HG03045 (cell line): Measurements from ENCODE around the gene NKX6-1.

ENCODE experiments used
- ATAC-seq: cut with Tn5 transposase; IDR thresholded peaks from one replicate; pipeline ENCODE4 v1.9.1; 2021; ENCODE audit warnings: mild to moderate bottlenecking, moderate library complexity; ENCODE audit not compliant: unreplicated experiment

NKX6-1 gene

DNA sequence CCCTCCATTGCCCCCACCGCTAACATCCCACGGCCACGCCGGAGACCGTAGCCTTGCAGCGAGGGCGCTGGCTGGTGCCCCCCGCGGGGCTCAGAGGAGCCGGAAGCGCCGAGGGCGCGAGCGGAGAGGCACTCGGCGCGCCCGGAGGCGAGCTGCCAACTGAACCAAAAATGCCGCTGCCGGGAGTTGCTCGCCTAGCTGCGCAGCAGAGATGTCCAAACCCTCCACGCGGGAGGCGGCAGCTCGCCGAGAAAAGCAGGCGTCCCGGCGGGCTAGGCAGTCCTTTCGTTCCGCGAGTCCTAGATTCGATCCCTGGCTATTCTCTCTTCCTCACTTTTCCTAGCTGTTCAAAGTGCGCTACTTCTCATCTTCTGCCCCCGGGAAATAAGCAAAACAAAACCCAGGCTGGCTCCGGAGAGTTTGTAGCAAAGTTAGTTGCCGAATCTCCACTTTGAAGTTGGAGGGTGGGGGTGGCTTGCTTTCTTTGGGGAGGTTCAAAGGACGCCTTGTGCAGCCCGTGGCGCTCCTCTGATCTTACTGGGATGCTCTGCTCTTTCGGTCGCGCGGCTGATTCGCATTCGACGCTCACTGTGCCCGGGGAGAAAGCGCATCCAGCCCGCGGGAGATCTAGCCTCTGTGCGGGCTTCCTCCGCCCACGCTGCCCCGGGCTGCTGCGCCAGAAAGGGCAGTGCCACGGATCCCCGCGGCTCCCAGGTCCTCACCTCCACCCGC, 723 bp downstream of the NKX6-1 start:
- no peak for ATAC-seq

DNA sequence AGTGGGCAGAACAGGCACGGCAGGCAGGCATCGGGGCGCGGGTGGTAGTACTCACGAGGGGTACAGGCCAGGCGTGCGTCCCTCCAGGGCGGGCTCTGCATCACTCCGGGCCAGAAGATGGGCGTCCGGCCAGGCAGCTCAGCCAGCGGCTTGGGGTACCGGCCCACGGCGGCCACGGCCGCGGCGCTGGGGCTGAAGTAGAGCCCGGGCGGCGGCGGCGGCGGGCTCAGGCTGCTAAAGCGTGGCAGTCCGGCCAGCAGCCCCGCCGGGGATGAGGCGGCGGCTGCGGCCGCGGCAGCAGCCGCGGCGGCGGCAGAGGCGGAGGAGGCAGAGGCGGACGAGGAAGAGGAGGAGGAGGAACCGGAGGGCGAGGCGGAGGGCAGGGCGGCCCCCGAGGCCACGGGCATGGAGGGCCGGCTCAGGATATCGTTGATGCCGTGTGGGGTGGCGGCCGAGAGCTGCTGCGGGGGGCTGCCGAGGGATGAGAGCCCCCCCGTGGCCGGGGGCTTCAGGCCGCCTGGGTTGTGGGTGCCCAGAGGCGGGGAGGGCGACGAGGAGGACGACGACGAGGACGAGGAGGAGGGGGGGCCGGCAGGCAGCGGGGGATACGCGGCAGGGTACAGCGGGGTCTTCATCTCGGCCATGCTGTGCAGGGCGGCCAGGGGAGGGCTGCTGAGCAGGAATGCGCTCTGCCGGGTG, 1.4 kb downstream of the NKX6-1 start:
- ATAC-seq: no peak

DNA sequence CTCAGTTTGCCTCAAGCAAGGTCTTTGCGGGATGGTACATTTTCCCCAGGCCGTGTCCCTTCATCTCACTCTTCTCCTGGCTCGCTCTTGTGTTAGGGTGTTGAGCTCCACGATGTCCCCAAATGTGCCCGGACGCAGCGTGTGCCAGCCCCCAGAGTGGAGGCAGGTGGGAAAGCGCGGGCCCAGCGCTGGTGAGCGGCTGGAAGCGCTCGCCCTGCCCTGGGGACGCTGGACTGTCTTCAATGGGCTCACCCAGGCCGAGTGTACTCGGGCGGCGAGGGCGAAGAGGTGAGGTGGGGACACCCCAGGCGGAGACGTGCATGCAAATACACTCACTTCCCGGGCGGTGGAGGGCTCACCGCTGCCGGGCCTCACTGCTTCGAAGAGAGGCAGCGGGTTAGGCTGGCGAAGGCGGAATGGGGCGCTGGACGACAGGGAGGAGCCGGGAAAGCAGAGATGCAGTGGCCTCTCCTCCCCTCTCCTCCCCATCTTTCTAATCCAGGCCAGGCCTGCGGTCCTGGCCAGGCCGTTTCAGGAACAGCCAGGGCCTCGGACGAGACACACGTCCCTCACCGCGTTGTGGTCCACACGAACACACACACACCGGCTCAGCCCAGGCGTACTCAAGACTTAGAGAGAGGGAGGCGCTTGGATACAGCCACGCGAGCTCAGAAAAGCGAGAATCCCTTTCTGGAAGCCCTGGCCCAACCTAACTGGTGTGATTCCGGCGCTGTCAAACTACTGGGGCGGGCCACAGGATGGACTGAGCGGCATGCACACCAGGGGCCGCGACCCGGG, 2.2 kb downstream of the NKX6-1 start:
- ATAC-seq: no peak

DNA sequence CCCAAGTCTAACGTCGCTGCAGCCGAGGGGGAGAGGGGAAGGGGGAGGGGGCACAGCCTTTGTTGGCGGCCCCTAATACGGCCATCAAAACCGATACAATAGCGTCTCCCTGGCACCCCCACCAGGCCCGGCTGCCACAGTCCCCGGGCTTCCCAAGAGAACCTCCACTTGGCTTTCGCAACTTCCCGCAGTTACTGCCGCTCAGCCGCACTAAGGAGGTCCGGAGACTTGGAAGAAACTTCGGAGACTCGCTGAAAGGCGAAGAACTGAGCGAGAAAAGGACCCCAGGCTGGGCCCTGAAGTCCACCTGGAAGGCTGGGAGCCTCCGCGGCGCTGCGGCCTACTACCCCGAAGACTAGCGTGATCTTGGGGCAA, 2.8 kb downstream of the NKX6-1 start:
- no peak for ATAC-seq

DNA sequence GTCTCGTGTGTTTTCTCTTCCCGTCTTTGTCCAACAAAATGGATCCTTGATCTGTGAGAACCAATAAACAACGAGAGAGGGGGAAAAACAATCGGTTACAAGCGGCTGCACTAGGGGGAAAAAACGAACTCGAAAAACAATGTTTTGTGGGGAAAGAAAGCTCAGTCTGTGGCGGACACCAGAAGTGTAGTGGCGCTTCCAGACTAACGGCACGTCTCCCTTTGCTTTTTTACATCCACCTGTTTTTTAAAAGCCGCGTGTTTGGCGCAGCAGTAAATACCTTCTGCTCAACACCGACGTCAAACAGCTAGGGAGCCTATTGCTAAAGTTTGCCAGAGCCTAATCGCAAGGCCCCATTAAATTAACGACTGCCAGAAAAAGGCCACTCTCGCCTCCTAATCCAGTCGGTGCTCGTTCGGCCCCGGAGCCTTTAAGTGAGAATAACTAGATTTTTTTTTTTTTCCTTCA, 3.3 kb downstream of the NKX6-1 start:
- ATAC-seq: no peak

DNA sequence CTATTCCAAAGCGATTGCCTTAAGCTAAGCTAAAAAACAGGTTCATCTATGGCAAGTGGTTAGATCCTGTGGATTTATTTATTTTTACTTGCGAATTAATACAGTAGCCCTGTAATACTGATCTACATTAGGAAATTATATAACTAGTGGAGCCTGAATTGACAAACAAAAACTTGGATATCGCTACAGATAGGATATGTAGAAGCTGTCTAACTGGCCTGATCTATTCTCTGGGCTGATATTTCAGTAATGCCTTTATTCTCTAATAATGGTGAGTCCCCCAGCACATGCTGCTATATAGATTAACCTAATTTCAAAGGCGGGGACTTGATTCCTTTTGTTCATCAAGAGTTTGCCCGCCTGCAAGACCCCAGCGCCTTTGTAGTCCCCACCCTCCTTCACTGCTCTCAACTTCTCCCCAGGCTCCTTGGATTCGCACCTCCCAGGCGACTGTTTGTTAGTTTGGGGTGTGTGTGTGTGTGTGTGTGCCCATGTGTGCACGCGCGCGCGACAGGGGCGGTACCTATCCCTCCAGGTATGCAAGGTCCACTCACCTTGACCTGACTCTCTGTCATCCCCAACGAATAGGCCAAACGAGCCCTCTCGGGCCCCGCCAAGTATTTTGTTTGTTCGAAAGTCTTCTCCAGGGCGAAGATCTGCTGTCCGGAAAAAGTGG, 3.8 kb downstream of the NKX6-1 start:
- no peak for ATAC-seq

DNA sequence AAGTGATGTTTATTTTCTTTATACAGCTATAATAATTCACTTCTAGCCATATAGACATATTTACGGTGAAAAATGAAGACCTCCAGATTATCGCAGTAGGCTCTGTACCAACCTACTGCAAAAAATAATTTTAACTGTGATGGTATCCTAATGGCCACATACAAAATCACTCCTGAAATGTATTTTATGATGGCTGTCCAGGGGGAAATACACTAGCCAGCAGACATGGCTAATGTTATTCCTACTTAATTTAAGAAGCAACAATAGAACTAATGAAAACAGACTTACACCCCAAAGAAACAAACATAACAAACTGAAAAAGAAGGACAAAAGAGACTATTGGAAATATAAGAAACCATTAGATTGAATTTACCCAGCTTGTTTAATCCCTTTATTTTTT, 4.6 kb downstream of the NKX6-1 start:
- no peak for ATAC-seq

DNA sequence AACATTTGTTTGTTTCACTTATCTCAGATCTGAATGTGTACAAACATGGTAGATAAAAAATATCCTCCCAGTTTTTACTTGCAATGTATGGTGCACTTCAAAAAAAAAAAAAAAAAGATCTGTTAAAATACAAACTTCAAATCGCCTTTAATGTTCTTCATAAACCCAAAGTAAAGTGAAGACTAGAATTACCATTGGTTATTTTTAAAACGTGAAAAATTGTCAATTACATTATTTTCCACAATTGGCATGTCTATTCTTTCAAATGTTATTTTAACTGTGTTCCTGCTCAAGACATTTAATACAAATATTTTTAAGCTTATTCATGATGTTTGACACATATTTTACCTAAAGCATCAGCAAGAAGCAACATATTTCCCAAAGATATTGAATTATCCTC, 5.0 kb downstream of the NKX6-1 start:
- ATAC-seq: no peak

DNA sequence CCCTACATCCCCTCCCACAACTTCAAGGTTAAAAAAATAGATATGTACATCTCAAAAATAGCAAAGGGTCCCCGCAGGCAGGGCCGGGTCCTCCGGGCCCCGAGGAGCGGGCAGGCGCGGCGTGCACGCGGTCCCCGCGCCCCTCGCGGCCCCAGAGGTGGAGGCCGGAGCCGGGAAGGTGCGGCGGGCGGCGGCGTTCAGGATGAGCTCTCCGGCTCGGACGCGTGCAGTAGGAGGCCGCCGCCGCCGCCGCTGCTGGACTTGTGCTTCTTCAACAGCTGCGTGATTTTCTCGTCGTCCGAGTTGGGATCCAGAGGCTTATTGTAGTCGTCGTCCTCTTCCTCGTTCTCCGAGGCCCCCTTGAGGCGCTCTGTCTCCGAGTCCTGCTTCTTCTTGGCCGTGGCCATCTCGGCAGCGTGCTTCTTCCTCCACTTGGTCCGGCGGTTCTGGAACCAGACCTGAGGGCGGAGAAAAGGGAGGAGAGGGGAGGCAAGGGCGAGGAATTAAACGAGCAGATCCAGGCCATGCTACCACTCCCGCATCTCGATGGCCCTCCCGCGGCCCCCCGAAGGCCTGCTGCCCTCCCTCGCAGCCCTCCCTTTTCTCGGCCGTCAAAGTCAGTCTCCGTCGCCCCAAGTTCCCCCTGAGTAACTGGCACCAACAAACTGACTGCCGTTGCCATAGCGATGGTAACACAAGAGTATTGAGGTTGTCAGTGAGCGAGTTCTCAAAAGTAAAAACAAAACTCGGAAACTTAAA, 5.8 kb downstream of the NKX6-1 start:
- no peak for ATAC-seq

DNA sequence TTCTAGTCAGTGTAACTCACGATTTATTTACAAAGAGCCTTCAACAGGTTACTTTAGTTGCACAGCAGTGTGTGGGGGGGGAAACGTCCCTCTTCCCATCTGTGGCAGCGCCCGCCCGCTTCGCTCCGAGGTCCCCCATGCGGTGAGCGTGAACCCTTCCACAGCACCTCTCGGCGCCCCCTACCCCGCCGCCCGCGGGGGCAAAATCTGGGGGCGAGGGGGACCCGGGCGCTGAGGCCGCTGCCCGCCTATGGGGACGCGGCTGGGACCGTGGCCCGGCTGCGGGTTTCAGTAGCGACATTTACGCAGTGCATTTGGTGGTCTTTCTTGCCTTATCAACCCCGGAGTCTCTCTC, 6.4 kb downstream of the NKX6-1 start:
- no peak for ATAC-seq

DNA sequence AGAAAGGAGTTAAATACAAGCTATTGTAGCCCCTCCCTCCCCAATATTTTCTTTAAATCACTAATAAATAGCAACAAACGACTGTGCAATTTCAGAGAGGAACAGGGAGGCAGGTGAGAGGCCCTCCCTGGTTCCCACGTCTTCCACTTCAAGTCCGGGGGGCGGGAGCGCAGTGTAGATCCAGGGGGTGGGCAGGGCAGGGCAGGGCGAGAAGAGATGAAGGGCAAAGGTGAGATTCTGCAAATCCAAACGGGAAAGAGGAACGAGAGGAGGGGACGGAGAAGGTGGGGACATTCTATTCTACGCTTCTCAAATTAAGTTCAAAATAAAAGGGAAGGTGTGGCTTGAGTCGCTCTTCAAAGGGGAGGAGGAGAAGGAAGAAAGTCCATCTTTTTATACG, 6.8 kb downstream of the NKX6-1 start:
- no peak for ATAC-seq

DNA sequence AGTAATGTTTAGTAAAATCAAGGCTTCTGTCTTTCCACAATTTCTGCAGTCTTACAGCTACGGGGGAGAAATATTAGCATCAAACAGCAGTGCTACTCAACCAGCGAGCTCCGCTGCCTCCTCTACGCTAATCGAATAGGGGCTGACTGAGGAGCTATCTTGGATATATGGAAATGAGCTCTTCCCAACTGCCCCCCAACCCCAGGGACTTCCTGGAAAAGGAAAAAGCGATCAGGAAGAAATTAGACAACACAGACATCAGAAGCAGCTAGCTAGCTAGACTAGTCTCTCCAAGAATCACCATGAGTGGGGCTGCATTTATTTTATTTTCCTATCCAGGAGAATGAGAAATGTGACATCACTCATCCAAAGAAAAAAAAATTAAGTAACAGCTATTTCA, 7.6 kb downstream of the NKX6-1 start:
- no peak for ATAC-seq

DNA sequence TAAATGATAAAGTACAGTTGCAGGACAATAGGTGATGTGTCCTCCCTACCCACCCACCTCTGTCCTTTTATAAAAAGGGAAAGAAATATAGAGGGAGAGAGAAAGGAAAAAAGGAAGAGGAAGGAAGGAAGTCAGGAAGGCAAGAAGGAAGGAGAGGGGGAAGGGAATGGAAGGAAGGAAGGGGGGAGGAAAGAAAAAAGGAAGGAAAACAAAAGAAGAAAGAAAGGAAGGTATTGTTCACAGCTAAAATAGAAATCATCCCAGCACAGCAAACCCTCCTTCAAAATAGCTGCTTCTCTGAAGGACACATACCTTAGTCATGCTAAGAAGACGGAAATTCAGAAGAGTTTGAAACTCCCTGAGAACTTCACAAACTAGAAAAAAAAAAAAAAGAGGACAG, 8.4 kb downstream of the NKX6-1 start:
- ATAC-seq: no peak

DNA sequence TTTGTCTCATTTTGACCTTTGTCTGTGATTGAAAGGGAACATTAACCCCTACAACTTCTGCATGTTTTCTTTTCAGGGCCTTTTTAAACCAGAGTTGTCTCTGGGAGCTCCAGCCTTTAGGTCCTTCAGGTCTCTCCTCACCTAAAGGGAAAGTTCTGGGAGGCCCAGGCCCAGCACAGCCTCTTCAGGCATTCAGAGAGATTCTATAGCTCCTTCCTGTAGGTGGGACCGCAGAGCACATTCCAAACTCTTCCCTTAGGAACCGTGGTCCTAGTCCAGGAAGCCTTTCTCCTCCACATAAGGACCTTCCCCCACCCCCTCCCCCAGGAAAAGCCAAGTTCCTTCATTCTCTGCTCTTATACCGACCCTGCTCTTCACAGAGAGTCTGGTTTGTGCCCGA, 14.9 kb downstream of the NKX6-1 start:
- ATAC-seq: no peak

DNA sequence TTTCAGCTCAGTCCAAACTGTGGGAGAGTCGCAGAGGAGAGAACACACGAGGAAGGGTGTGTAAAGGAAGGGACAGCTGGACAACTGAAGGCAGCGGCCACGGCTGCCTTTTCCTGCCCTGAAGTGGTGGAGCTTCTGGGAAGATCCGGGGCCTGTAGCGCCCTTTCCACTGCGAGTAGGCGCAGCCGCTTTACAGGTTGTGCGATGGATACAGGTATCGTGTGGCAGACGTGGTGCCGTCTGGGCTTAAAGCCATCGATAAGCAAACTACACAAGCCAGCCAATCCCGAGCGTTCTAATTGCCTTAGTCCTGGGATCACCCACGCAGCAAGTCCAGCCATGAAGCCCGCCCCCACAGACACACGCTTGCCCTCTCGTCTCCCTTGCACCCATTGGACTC, 15.4 kb downstream of the NKX6-1 start:
- no peak for ATAC-seq

DNA sequence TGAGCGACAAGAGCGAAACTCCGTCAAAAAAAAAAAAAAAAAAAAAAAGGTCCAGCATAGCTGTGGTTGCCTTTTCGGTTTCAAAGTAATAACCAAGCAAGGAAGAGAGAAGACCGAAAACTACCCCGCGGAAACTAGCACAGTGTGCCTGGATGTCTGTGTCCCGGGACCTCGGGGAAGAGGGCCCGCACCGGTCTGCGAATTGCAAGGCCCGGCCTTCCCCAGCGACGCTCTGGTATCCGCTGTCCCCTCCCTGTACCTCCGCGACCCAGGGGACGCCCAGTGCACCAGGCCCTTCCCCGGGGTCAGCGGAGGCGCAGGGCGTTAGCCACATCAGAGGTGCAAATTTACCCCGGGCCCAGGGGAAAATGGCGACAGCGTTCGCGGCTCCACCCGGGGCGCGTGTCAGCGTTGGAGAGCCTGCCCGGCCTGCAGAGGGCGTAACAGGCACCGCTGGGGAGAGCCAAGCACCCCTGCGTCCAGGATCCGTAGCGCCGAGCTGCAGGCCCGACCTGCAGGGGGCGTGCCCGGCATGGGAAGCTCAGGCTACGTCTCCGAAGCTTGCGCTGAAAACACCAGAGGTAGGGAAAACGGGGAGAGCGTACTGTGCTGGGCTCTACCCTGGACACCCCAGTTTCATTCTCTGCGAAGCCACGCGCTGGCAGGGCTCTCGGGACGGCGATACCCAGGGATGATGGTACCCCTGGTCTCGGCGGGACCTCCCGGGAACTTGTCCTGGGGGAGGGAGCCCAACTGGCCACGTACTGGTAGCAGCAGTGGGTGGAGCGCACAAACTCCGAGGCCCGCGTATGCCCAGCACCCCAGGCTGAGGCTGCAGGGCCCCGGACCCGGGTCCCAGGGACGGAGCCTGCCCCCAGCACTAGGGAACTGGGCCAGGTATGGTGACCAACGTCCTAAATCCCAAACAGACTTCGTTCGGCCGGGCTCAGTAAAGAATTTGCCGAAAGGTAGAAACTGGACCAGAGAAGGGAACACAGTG, 16.2 kb downstream of the NKX6-1 start:
- no peak for ATAC-seq

DNA sequence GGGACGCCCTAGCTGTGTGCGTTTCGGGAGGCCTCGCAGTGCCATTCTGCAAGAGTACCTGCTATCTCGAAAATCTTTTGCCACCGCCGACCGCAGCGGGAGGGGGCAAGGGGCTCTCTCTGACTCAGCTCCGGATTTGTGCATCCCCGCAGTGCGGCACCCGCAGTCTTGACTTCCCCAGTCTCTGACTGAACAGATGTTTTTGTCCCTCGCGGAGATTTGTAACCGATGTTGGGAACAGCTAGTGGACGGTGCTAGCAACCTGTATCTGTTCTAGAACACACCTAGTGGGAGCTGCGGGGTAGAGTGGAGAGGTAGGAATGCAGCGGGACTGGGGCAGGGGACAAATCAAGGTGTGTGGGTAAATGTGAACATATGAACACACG, 17.2 kb downstream of the NKX6-1 start:
- no peak for ATAC-seq

DNA sequence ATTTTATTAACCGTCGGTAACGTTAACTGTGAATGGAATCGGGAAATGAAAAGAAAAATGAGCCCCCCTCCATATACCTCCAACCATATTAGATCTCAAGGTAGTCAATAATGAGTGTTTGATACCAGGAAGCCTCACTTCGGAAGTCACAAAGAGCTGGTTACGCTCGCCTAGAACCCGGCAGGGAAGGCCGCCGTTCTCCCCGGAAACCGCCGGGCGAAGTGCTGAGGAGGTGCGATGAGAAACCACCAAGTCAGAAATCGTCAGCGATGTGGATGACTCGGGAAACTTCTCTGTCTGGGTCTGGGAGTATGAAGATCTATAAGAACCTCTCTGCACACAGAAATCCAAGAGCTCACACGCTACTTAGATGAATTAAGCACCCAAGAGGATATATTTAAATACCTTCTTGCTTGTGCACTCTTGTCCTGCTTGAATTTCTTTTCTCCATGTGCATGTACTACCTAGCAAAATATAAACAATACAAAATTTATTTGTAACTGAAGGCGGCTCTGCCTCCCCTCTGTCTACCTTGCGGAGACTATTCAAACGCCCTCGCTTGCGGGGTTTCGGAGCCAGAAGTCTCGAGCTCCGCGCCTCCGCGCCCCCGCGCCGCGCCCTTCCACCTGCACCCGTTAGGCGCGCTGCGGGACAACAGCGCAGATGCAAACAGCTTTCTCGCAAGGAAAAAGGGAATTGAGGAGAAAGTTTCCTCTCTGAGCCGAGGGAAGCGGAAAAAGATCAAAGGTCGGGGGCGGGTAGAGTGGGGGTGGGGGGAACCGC, 17.8 kb downstream of the NKX6-1 start:
- ATAC-seq: no peak

DNA sequence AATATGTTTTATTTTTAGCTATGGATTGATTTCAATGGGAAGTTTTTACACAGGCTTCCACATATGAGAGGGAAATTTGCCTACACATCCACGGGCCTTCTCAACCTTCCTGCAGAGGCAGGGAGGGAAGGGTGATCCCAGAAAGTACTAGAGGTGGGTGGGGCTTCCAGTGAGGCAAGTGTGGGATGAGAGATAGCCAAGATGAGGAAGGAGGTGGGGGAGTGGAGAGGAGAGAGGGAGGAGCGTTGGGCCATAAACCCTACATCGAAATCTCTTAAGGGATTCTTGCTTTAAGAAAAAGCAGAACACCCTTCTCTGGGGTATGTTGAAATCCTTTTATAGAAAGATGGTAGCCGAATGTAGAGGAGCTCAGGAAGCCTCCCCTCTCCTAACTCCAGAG, 19.0 kb downstream of the NKX6-1 start:
- no peak for ATAC-seq
